Sigmoid colon (tissue), 4 donors: ENCODE results near the gene TMEM69.

ENCODE experiments used
- CTCF ChIP-seq, 4 experiments: fragments of 450-650 bp in 3 of 4; fragments of 200-600 bp in 1 of 4; IDR thresholded peaks; one replicate each; pipeline ENCODE4 v1.5.1; 2016 to 2019; ENCODE audit warnings: antibody characterized with exemption in 4 of 4, mild to moderate bottlenecking in 3 of 4, moderate library complexity in 2 of 4
- POLR2A ChIP-seq, 2 donors: fragments of 450-650 bp; IDR thresholded peaks; one replicate each; pipeline ENCODE4 v1.6.1; 2016; ENCODE audit warnings: antibody characterized with exemption in 2 of 2, mild to moderate bottlenecking in 2 of 2, moderate library complexity in 2 of 2
- POLR2AphosphoS5 ChIP-seq, 4 donors: sonication (generic); formaldehyde crosslinking; IDR thresholded peaks; one replicate each; pipeline ENCODE4 v1.6.1; 2017; ENCODE audit warnings: antibody characterized with exemption in 4 of 4

GRCh38 chr1:45656573-45657226, 31.3 kb upstream of the TMEM69 start:
- no peak for TF ChIP-seq CTCF (IDR thresholded peaks at IDR 0.05)
- TF ChIP-seq POLR2A (IDR thresholded peaks at IDR 0.05): no peak
- TF ChIP-seq POLR2AphosphoS5 (IDR thresholded peaks at IDR 0.05): no peak
